Mammary epithelial cell (primary cell): ENCODE measurements around the gene PPM1E.

Experiments used
- EZH2 ChIP-seq: IDR thresholded peaks from 2 replicates; pipeline ENCODE4 v1.6.1; 2012; ENCODE audit warnings: low read length, inconsistent platforms, borderline replicate concordance
- TF ChIP-seq, protein P1 (sequence below), 2 donors: IDR thresholded peaks in 1 of 2; conservative IDR thresholded peaks in 1 of 2; 2 replicates each; pipeline ENCODE4 v1.5.1; 2011 to 2012; ENCODE audit warnings: inconsistent platforms in 2 of 2, low read length in 2 of 2, mild to moderate bottlenecking in 2 of 2, control low read depth in 1 of 2, low read depth in 1 of 2; ENCODE audit not compliant: insufficient read depth in 1 of 2; ENCODE audit errors: extremely low read depth in 1 of 2

DNA sequence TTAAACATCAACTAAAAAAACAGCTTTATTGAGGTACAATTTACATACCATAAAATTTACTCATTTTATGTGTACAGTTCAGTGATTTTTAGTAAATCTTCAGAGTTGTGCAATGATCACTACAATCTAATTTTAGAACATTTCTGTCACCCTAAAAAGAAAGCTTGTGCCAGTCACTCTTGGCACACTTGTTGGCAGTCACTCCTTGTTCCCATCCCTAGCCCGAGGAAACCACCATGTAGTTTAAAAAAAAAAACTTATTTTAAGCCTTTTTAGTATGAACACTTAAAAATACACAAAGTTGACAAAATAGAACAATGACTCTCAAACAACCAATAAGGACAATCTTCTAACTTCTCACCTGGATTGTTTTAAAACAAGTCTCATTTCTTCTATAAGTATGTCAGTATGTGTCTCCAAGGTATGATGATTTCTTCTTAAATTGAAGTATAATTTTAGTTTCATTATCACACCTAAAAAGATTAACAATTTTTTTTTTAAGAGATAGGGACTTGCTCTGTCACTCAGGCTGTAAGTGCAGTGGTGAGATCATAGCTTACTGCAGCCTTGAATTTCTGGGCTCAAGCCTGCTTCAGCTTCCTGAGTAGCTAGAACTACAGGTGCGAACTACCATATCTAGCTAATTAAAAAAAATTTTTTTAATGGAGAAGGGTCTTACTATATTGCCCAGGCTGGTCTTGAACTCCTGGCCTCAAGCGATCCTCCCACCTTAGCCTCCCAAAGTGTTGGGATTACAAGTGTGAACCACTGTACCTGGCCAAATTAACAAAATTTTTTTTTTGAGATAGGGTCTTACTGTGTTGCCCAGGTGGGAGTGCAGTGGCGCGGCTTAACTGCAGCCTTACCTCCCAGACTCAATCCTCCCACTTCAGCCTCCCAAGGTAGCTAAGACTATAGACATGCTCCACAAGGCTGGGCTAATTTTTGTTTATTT is 53.2 kb downstream of the PPM1E start:
- TF ChIP-seq, protein P1, sequence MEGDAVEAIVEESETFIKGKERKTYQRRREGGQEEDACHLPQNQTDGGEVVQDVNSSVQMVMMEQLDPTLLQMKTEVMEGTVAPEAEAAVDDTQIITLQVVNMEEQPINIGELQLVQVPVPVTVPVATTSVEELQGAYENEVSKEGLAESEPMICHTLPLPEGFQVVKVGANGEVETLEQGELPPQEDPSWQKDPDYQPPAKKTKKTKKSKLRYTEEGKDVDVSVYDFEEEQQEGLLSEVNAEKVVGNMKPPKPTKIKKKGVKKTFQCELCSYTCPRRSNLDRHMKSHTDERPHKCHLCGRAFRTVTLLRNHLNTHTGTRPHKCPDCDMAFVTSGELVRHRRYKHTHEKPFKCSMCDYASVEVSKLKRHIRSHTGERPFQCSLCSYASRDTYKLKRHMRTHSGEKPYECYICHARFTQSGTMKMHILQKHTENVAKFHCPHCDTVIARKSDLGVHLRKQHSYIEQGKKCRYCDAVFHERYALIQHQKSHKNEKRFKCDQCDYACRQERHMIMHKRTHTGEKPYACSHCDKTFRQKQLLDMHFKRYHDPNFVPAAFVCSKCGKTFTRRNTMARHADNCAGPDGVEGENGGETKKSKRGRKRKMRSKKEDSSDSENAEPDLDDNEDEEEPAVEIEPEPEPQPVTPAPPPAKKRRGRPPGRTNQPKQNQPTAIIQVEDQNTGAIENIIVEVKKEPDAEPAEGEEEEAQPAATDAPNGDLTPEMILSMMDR (conservative IDR thresholded peaks at IDR 0.05 in 1 of 2, IDR thresholded peaks at IDR 0.05 in 1 of 2; ENCODE audit: extremely low read depth in 1 of 2, insufficient read depth in 1 of 2, low read depth in 1 of 2, low read length in 2 of 2) = no peak
- no peak for TF ChIP-seq EZH2
